ENCODE data around the gene PLCZ1. TPM values are rescaled to one million over a fixed set of nuclear protein-coding genes. Genes with fewer than 3 reads are reported as not detected.
A peak's percentile ranks its signal among the peaks of the same experiment; 100 is the strongest.
"Not testable (repeated sequence)": the region's sequence is repeated elsewhere in the genome, so short reads cannot be mapped to it uniquely, and the experiment has no call there.

Gene PLCZ1
- polyA plus RNA-seq, 3 donors: not detected

GRCh38 chr12:18696971-18697602 is 40.7 kb downstream of the PLCZ1 start:
- Mint-ChIP-seq H3K4me3 (no peak overlapping the region), H3K36me3 (no peaks in the 10 kb centered on the region), H3K4me1 (no peaks in the 10 kb centered on the region), H3K27ac (no peak overlapping the region), H3K27me3 (ENCODE audit: low read depth in 3 of 3) (no peaks in the 10 kb centered on the region), H3K9me3 (peaks cover 0 to 4% (median 0%) of the 10 kb centered on the region in 7 donors)
- no peaks in the 10 kb centered on the region for H3K79me2 ChIP-seq (ENCODE audit: insufficient read depth, low read length)
- no peaks in the 10 kb centered on the region for H3K9me3 ChIP-seq (replicated peaks in 1 of 2; ENCODE audit: control insufficient read depth in 1 of 2, insufficient read depth in 1 of 2, low read length in 2 of 2)
- H3K27ac ChIP-seq (ENCODE audit: low read depth in 1 of 2, low read length in 2 of 2): no peak overlapping the region
- no peak overlapping the region for H3K4me3 ChIP-seq (replicated peaks in 1 of 3; ENCODE audit: low read depth in 2 of 3, low read length in 3 of 3)
- TF ChIP-seq CTCF (IDR thresholded peaks at IDR 0.05): no peak
- H3K9ac ChIP-seq (ENCODE audit: insufficient read depth, low read length, poor library complexity, severe bottlenecking): no peak overlapping the region
- H3K27me3 ChIP-seq (ENCODE audit: control insufficient read depth in 2 of 2, insufficient read depth in 2 of 2, low read length in 2 of 2): no peaks in the 10 kb centered on the region
- H3K36me3 ChIP-seq (replicated peaks in 1 of 2; ENCODE audit: control insufficient read depth in 1 of 2, insufficient read depth in 2 of 2, low read length in 2 of 2): no peaks in the 10 kb centered on the region
- intact Hi-C loops (cut with micrococcal nuclease): no loop called here
- no peaks in the 10 kb centered on the region for H4K20me1 ChIP-seq (ENCODE audit: insufficient read depth, low read length)
- no peak overlapping the region for H2AFZ ChIP-seq (ENCODE audit: insufficient read depth, low read depth, low read length, poor library complexity, severe bottlenecking)
- DNase-seq: no peak
- H3K4me2 ChIP-seq (replicated peaks; ENCODE audit: extremely low read depth, low read length, poor library complexity, severe bottlenecking): no peak overlapping the region
- no peaks in the 10 kb centered on the region for H3K4me1 ChIP-seq (ENCODE audit: control insufficient read depth in 1 of 2, insufficient read depth in 2 of 2, low read length in 2 of 2)

GRCh38 chr12:18693986-18694385 is 43.8 kb downstream of the PLCZ1 start:
- H3K27ac ChIP-seq (ENCODE audit: low read depth in 1 of 2, low read length in 2 of 2); H3K36me3 Mint-ChIP-seq; intact Hi-C loops (cut with micrococcal nuclease); H3K79me2 ChIP-seq (ENCODE audit: insufficient read depth, low read length); H3K9me3 ChIP-seq (replicated peaks in 1 of 2; ENCODE audit: control insufficient read depth in 1 of 2, insufficient read depth in 1 of 2, low read length in 2 of 2); H3K27me3 ChIP-seq (ENCODE audit: control insufficient read depth in 2 of 2, insufficient read depth in 2 of 2, low read length in 2 of 2); H3K9me3 Mint-ChIP-seq; H3K4me1 ChIP-seq (ENCODE audit: control insufficient read depth in 1 of 2, insufficient read depth in 2 of 2, low read length in 2 of 2); H3K27me3 Mint-ChIP-seq (ENCODE audit: low read depth in 3 of 3); H4K20me1 ChIP-seq (ENCODE audit: insufficient read depth, low read length); DNase-seq; H3K4me3 Mint-ChIP-seq; H2AFZ ChIP-seq (ENCODE audit: insufficient read depth, low read depth, low read length, poor library complexity, severe bottlenecking); H3K9ac ChIP-seq (ENCODE audit: insufficient read depth, low read length, poor library complexity, severe bottlenecking); H3K4me1 Mint-ChIP-seq; H3K4me2 ChIP-seq (replicated peaks; ENCODE audit: extremely low read depth, low read length, poor library complexity, severe bottlenecking); H3K36me3 ChIP-seq (replicated peaks in 1 of 2; ENCODE audit: control insufficient read depth in 1 of 2, insufficient read depth in 2 of 2, low read length in 2 of 2); H3K4me3 ChIP-seq (replicated peaks in 1 of 3; ENCODE audit: low read depth in 2 of 3, low read length in 3 of 3): not testable (repeated sequence)
- WGBS (ENCODE audit: insufficient coverage): no CpG with 5 or more reads among the region's 5 CpGs
- peak overlapping the region in 1 of 7 donors; percentile 54 for H3K27ac Mint-ChIP-seq

All from CD14-positive monocyte (primary cell).